GM21786 (cell line): ENCODE measurements around the gene CXCL12.

Experiments
- ATAC-seq: cut with Tn5 transposase; IDR thresholded peaks from one replicate; pipeline ENCODE4 v1.9.1; 2021; ENCODE audit not compliant: unreplicated experiment

The CXCL12 gene

DNA sequence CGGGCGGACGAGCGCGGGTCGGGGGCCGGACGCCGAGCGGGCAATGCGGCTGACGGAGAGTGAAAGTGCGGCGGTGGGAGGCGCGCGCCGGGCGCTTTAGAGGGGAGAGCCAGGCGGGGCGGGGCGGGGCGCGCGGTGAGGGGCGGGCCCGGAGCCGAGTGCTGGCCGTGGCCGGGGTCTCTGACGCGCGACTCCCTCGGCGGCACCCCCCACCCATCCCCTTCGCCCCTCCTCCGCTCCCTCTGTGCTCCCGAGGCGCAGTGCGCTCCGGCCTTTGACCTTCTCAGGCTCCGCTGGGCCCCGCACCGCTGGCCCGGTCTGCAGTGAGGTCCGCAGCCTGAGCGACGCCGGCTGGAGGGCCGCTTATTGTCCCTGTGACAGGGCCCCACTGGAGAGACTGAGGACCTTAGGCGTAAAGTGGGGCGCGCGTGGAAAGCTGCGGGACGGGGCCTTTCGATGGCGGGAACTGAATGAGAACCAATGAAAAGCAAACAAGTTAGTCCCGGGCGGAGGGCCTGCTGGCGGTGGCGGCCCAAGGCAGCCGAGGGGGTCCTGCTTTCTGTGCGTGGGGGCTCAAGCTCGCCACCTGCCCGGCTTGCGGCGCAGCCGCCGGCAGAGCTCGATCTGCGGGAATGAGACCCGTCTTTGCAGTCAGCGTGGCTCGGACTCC, at the start of gene CXCL12:
Gene CXCL12 (minus strand): TSS at position 72 of the 670 bp plus-strand sequence. CDS start 92 bp downstream, outside the sequence.
- no peak for ATAC-seq

DNA sequence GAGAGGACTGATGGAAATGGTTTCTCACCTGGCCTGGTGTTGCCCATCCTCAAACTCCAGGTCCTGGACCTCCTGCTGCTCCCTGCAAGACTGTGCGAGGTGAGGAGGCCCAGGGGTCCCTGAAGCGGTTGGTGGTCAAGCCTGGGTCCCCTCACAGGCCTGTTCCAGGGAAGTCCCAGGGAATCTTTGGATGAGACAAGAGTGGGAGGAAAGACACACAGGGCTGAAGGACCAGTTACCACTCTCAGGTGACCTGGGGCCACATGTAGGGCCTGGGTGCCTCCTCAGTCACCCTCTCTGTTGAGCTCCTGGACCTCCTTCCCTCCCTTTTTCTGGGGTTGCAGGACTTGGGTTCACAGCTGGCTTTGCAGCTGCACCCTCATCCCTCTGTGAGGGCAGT, 42.6 kb upstream of the CXCL12 start:
- ATAC-seq: no peak

DNA sequence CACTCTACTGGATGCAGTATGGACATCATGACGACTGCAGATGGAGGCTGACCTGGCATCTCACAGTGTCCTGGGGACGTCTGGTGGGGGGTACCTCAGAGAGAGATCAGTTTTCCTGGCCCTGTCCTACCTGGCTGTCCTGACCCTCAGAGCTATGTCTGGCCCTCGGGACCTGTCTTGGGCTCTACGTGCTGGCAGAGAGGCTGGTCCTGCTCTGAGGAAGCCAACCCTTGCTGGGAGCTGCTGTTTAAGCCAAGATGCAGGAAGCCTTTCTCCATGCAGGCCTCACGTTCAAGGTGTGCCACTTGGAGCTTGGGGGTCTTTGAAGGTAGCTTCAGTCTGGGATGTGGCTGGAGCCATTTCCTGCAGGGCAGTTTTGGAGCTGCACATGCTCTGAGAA, 42.1 kb upstream of the CXCL12 start:
- no peak for ATAC-seq

DNA sequence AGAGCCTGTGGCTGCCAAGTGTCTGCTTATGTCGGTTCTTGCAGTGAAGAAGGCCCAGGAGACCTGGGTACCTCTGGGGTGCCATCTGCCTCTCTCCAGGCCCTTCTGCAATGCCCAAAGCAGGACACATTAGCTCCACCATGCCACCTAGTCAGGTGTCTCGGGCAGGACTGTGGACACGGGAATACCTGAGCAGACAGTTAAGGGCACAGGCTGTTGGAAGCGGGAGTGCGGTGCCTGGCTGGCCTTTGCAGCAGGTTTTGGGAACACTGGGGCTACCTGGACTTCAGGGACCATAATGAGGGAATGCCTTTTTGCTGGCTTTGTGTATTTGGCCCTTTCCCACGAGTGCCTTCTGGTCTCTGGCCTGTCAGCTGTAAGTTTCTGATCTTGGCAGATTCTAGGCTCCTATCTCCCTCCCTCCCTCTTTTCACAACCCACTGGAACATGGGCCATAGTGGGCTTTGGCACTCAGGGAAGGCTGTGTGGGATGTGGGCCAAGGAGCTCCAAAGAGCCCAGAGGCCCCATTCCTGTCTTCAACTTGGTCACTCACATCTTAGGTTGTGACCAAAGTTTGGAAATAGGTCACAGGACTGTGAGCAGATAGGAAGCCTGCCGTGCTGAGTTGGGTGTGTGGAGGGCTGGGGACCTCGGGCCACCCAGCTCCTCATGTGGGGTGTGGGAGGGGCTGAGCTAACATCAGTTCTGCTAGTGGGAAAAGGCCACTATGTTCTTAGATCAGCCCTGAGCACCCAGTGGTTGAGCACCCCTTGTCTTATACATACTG, 41.5 kb upstream of the CXCL12 start:
- ATAC-seq: no peak

DNA sequence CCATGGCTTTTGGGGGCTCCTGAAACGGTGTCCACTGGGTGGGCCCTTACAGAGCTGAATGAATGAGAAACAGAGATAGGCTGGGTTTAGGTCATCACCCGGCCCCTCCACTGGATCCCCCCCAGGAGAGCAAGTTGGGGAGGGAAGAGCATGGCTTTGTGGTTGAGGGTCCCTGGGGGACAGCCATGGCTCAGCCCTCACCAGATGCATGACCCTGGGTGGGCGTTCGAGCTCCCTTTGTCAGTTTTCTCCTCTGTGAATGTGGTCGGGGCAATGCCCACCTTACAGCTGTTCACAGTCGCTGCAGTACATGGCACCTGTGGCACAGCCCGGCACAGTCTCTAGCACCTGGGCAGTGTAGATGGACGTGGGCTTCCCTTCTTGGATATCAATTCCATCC, 40.6 kb upstream of the CXCL12 start:
- ATAC-seq: no peak

DNA sequence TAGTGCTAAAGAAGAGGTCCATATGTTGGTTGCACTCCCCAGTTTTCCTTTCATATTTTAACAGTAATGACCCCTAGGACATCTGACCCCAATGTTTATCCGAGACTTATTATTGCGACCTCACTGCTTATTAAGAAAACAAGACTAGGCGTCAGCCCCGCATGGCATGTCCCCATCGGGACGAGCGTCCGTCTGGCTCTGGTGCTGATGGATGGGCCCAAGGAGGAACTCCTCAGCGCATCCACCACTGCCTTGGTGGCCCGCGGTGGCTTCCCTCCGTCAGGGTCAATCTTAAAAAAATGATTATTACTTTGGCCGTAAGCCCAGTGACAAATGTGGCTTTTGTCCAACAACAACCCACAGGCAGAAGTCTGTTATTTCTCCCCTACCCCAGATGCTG, 40.1 kb upstream of the CXCL12 start:
- no peak for ATAC-seq

DNA sequence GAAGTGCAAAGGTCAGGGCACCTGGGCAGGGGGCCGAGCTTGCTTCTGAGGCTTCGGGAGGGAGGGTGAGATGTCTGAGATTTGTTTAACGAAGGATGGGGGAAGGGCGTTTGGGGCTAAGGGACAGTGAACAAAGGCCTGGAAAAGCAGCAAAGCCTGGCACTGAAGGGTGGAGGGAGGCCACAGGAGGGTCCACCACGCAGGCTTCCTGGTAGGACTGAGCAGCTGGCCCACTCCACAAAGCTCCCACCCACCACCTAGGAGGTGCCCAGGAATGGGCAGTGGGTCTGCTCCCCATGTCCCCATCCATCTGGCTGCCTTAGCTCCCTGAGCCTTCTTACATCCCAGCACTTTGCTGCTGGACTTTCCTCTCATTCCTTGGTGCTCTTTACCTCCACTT, 39.4 kb upstream of the CXCL12 start:
- ATAC-seq: no peak

DNA sequence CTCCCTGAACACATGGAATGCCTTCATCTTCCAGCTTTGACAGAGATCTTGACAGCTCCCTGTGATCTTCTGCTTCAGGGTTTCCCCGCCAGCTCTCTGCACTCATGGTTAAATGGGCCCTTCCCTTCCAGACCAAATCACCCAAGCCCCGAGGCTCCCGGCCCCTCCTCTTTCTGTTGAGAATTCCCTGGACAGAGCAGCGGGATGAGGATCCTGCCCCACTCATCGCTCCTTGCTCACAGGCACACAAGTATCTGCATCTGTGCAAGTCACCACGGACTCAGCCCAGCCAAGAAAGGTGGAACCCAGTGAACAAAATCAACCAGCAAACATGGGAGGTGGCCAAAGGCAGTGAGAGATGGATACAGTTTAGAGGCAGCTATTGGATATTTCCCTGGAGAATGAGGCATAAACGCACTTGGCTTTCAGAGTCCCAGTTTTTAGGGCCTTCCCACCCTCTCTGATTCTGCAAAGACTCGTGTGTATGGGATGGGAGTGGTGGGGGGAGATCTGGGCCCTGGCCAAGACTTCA, 37.7 kb upstream of the CXCL12 start:
- no peak for ATAC-seq

DNA sequence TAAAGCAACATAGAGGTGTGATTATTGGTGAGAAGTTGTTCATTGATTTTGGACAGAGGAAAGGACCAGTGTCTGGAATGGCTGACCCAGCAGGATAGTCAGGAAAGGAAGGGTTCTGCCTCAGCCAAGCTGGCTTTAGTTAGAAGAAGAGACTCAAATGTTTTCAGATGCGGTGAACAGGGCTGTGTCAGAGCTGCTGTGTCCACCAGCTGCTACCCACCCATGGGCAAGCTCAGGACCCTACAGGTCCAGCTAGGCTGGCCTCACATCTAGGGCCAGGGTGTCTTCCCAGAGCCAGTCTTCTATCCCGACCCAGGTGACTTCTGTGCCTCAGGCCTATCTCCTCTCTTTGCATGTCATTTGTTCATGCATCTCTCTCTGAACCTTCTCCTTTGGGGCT, 37.3 kb upstream of the CXCL12 start:
- no peak for ATAC-seq

DNA sequence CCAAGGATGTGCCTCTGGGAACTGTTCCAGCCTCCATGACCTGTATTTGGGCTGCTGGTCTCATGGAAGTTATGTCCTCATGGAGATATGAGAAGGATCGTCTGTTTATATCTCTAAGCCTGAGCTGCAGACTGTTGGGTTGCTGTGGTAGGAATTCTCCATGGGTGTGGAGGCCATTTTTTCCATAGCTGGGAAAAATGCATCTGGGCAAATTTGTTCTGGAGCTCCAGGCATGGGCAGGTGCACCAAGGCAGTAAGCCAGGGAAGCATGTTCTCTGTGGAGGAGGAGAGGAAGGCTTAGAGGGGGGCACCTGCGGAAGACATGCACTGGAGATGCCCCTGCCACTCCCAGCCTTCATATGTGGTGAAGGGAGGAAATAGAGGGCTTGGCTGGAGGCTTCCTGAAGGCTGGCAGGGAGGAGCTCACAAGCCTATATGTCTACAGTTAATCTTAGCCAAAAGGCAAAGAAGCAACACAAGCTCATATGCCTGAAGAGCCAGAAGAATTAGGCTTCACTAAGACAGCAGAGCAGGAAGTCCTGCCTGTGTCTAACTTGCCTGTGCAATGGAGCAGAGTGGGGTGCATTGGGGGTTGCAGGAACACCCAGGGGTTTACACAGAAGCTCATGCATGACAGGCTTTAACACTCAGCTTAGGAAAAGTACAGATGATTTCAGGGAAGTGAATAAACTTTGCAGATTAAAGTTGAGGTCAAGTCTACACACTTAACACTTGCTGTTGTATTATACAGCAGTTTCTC, 35.1 kb upstream of the CXCL12 start:
- no peak for ATAC-seq

DNA sequence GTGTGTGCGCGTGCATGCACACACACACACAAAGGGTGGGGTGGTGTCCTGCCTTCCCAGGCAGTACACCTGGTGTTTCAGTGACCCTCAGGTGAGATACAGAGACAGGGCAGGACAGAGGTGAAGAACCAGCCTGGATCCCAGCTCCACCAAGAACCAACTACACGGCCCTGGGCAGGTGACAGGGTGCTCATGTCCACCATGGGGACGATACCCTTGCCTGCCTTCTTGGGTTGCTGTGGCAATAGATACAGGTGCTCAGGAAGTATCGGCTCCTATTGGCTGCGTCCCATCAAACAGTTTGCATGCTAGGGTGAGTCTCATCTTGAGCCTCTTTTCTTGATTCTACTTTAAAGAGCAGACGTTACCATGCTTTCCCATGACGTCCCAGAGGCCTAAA, 33.7 kb upstream of the CXCL12 start:
- ATAC-seq: no peak

DNA sequence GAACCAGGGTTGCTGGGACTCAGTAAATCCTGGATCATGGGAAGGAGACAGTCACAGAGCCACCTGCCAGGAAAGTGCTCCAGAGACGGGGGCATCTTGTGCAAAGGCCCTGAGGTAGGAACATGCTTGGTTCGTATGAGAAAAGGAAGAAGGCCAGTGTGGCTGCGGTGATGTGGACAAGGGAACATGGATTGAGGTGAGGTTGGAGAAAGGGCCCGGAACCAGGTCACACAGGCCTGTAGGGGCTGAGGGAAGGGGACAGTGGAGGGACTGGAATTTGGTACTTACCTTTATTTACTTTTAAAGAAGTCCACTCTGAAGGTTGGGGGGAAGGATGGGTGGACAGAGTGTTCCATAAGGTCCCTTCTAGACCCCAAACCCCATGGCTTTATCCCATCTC, 32.9 kb upstream of the CXCL12 start:
- no peak for ATAC-seq

DNA sequence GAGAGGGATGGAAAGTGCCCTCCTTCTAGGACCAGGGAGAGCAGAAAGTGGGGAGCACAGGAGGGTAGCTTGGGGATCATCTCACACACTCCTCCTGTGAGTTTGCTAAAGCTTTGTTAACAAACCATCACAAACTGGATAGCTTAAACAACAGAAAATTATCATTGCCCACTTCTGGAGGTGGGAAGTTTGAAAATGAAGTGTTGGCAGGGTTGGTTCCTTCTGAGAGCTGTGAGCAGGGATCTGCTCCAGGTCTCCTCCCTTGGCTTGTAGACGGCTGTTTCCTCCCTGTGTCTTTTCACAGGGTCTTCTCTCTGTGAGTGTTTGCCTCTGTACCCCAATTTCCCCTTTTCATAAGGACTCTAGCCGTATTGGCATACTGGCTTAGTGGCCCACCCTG, 32.0 kb upstream of the CXCL12 start:
- no peak for ATAC-seq

DNA sequence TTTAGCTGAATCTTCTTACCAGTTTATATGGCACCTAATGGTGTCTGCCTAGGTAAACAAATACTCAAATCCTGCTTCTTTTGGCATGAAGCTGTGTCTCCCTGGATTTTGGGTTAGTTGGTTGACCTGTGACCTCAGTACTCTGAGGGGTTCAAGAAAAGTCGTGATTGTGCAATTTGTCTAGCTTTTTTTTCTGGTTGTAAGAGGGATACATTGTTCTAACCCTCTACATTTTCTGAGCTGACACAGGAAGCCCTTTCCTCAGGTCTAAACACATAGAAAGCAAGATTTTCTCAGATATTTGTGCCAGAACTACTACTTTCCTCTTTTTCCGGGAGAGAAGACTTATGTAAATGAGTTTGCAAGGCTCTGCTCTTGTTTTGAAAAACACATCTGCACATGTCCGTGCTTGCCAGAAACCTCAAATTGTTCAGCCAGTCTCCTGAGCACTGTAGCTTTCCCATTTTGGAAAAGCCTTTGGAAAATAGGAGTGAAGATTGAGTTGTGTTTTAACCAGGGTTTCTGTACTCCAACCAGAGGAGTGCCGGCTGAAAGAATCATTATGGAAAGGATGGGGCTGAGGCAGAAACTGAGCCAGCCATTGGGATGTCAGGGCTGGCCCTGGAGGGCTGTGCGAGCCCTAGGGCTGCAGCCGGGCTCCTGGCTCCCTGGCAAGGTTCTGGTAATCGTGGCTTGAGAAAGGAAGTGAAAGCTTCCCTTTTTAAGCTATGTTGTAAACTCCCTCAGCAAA, 31.3 kb upstream of the CXCL12 start:
- ATAC-seq: no peak

DNA sequence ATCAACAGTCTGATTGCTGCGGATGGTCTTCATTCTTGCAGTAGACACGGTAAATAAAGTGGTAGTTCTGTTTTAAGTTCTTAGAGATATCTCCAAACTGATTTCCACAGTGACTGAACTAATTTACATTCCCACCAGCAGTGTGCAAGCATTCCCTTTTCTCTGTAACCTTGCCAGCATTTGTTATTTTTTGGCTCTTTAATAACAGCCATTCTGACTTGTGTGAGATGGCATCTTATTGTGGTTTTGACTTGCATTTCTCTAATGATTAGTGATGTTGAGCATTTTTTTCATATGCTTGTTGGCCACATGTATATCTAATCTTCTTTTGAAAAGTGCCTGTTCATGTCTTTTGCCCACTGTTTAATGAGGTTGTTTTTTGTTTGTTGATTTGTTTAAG, 30.2 kb upstream of the CXCL12 start:
- ATAC-seq: no peak

DNA sequence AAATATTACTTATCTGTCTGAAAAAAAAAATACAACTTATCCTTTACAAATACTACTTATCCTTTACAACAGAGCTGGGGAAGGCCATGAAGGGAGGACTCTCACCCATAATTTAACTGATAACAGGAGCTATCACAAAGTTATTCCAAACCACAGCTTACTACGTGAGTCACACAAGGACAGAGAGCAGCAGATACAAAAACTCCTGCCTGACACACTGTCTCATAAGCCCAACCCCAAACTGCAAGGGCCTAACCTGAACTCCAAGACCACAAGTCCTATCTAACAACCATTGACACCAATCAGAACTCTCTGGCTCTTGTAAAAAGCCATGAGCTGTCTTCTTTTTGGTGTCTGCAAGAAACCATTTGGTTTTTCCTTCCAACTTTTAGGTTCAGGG, 28.5 kb upstream of the CXCL12 start:
- no peak for ATAC-seq

DNA sequence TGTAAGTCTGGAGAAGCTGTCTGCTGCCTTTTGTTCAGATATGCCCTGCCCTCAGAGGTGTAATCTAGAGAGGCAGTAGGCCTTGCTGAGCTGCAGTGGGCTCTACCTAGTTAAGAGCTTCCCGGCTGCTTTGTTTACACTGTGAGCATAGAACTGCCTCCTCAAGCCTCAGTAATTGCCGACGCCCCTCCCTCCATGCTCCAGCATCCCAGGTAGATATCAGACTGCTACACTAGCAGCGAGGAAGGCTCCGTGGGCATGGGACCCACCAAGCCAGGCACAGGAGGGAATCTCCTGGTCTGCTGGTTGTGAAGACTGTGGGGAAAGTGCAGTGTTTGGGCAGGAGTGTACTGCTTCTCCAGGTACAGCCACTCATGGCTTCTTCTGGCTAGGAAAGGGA, 26.4 kb upstream of the CXCL12 start:
- ATAC-seq: no peak

DNA sequence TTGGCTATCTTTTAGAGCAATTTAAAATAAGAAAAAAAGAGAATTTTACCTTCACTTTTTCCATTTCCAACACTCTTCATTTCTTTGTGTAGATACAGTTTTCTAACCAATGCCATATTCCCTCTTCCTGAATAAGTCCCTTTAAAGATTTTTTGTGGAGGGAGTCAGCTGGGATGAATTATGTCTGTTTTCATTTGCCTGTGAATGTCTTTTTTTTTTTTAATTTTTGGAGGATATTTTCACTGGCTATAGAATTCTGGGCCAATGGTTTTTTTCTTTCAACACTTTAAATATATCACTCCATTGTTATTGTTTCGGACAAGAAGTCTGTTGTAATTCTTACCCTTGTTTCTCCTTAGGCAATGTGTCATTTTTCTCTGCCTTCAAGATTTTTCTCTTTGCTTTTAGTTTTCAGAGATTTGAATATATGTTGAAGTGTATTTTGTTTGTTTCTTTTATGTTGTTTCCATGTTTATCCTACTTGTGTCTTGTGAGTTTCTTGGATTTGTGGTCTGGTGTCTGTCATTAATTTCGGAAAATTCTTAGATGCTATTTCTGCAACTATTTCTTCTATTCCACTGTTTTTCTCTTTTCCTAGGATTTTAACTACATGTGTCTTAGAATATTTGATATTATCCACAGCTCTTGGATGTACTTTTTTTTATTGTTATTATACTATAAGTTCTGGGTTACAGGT, 20.0 kb upstream of the CXCL12 start:
- ATAC-seq: no peak

DNA sequence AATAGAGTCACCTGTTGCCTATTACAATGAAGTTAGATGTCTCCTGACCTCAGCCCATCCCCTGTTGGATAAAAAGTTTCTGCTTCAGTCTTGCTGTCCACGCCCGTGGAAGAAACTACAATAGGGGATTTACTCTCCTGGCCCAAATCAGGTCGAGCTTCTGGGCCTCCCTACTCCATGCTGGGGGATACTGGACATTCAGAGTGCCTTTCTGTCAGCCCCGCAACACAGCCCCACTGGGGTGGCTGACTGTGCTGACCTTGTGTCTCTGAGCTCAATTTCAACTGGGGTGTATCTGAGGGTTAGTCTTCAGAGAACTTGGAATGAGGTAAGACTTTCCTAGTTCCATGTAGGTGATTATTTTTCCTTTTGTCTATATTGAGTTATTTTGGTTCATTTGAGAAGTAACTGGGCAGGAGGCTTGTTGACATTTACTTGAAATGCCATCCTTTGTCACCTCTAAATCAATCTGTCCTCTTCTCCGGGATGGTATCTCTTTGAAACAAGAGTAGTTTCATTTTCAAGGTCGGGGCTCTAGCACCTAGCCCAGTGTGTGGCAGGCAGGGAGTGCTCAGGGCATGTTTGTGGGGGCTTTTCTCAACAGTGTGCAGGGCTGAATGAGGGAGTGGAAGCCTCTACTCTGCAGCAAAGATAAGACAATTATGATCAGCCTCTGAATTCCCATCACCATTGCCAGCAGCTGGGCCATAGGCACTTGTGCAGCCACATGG, 17.7 kb upstream of the CXCL12 start:
- no peak for ATAC-seq

DNA sequence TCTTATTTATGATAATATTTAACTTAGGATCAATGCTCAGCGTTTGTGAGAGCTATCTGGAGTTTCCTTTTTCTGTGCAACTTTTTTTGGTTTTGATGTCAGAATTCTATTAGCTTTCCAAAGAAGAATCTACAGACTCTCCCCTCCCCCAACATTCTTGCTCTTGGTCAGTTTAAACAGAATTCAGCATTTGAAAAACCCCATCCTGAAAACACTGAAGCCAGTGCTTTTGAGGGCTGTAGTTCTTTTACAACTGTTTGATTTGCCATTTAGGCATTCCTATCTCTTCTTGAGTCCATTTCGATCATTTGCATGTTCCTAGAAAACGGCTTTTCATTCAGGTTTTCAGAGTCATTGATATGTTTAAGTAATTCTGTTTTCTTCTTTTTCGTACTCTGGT, 15.6 kb upstream of the CXCL12 start:
- no peak for ATAC-seq
